ENCODE results near the gene HNRNPLL.
A peak's percentile ranks its signal among the peaks of the same experiment; 100 is the strongest.

HNRNPLL gene

GRCh38 chr2:38557217-38557616 lies 45.5 kb downstream of the HNRNPLL start:
- TF ChIP-seq CTCF (conservative IDR thresholded peaks at IDR 0.05; ENCODE audit: low read depth, low read length): no peak

GRCh38 chr2:38556006-38556801 lies 46.5 kb downstream of the HNRNPLL start:
- Histone ChIP-seq H2AFZ (ENCODE audit: low read depth) (no peak overlapping the region), H3K4me3 (IDR thresholded peaks at IDR 0.05; ENCODE audit: insufficient read depth, low read depth, low read length) (no peak overlapping the region), H3K9ac (no peak overlapping the region), H3K4me2 (no peak overlapping the region), H3K36me3 (ENCODE audit: insufficient read depth) (no peaks in the 10 kb centered on the region), H4K20me1 (ENCODE audit: insufficient read depth) (no peaks in the 10 kb centered on the region), H3K27ac (no peak overlapping the region), H3K4me1 (ENCODE audit: low read depth, poor library complexity, severe bottlenecking) (peaks cover 8% of the 10 kb centered on the region), H3K79me2 (ENCODE audit: insufficient read depth, low read depth) (no peaks in the 10 kb centered on the region), H3K27me3 (ENCODE audit: insufficient read depth, low read depth) (no peaks in the 10 kb centered on the region)
- no peak for TF ChIP-seq CTCF (conservative IDR thresholded peaks at IDR 0.05; ENCODE audit: low read depth, low read length)

More at GRCh38 chr2:38557217-38557616, 45.5 kb downstream of the HNRNPLL start:
- Histone ChIP-seq H3K27ac (no peak overlapping the region), H4K20me1 (ENCODE audit: insufficient read depth) (no peaks in the 10 kb centered on the region), H2AFZ (ENCODE audit: low read depth) (no peak overlapping the region), H3K36me3 (ENCODE audit: insufficient read depth) (no peaks in the 10 kb centered on the region), H3K27me3 (ENCODE audit: insufficient read depth, low read depth) (no peaks in the 10 kb centered on the region), H3K4me2 (no peak overlapping the region), H3K4me1 (ENCODE audit: low read depth, poor library complexity, severe bottlenecking) (peaks cover 8% of the 10 kb centered on the region), H3K4me3 (IDR thresholded peaks at IDR 0.05; ENCODE audit: insufficient read depth, low read depth, low read length) (no peak overlapping the region), H3K79me2 (ENCODE audit: insufficient read depth, low read depth) (no peaks in the 10 kb centered on the region), H3K9ac (no peak overlapping the region)

GRCh38 chr2:38554973-38555595 lies 47.6 kb downstream of the HNRNPLL start:
- Histone ChIP-seq H3K4me1 (ENCODE audit: low read depth, poor library complexity, severe bottlenecking) (peaks cover 8% of the 10 kb centered on the region), H3K9ac (no peak overlapping the region), H3K36me3 (ENCODE audit: insufficient read depth) (no peaks in the 10 kb centered on the region), H4K20me1 (ENCODE audit: insufficient read depth) (no peaks in the 10 kb centered on the region), H3K27ac (no peak overlapping the region), H3K4me2 (no peak overlapping the region), H3K4me3 (IDR thresholded peaks at IDR 0.05; ENCODE audit: insufficient read depth, low read depth, low read length) (no peak overlapping the region), H3K79me2 (ENCODE audit: insufficient read depth, low read depth) (no peaks in the 10 kb centered on the region), H2AFZ (ENCODE audit: low read depth) (no peak overlapping the region), H3K27me3 (ENCODE audit: insufficient read depth, low read depth) (no peaks in the 10 kb centered on the region)
- TF ChIP-seq CTCF (conservative IDR thresholded peaks at IDR 0.05; ENCODE audit: low read depth, low read length): peak; percentile 71

- Histone ChIP-seq H3K27ac (no peak overlapping the region), H3K4me1 (ENCODE audit: low read depth, poor library complexity, severe bottlenecking) (peaks cover 8% of the 10 kb centered on the region), H3K9ac (no peak overlapping the region), H3K27me3 (ENCODE audit: insufficient read depth, low read depth) (no peaks in the 10 kb centered on the region), H3K79me2 (ENCODE audit: insufficient read depth, low read depth) (no peaks in the 10 kb centered on the region), H4K20me1 (ENCODE audit: insufficient read depth) (no peaks in the 10 kb centered on the region), H2AFZ (ENCODE audit: low read depth) (no peak overlapping the region), H3K4me3 (IDR thresholded peaks at IDR 0.05; ENCODE audit: insufficient read depth, low read depth, low read length) (no peak overlapping the region), H3K4me2 (no peak overlapping the region), H3K36me3 (ENCODE audit: insufficient read depth) (no peaks in the 10 kb centered on the region)
- no peak for TF ChIP-seq CTCF (conservative IDR thresholded peaks at IDR 0.05; ENCODE audit: low read depth, low read length)
Observed at GRCh38 chr2:38553554-38553953, 49.2 kb downstream of the HNRNPLL start.

Measured in KMS-11 (cell line).